Measurements from ENCODE around the gene HOXC5. TPM values are rescaled to one million over a fixed set of nuclear protein-coding genes. Genes with fewer than 3 reads are reported as not detected.

HOXC5 gene
- total RNA-seq, 1 experiment from 2014 or later = not detected

DNA sequence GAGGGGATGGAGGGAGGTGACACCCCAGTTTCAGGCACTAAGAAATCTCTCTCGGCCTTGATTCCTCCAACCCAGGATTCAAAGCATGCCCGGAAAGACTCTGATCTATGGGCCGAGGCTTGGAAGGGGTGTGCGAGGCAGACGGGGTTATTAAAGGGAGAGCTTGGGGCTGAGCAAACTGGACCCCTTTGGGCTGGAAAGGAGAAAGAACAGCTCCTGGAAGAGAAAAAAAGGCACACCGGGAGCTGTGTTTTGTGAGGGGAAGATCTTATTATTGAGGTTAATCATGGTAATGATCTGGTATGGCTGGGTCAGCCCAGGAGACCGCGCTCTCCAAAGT lies 15.1 kb downstream of the HOXC5 start:
- Histone ChIP-seq H3K4me2 (ENCODE audit: insufficient read depth, insufficient read length, low read length) (no peak overlapping the region), H3K23me2 (ENCODE audit: insufficient read length, low read depth, low read length, poor library complexity, severe bottlenecking) (no peaks in the 10 kb centered on the region), H4K5ac (ENCODE audit: insufficient read length, low read depth, low read length) (no peak overlapping the region), H3K23ac (ENCODE audit: insufficient read length, low read depth, low read length) (no peak overlapping the region), H2AFZ (ENCODE audit: low read length) (no peak overlapping the region), H3K79me2 (ENCODE audit: insufficient read depth, low read length) (no peaks in the 10 kb centered on the region), H2BK120ac (ENCODE audit: low read depth, low read length, poor library complexity, severe bottlenecking) (no peak overlapping the region), H3T11ph (ENCODE audit: low read length) (no peak overlapping the region), H4K91ac (ENCODE audit: insufficient read length, low read depth, low read length) (no peak overlapping the region), H3K56ac (ENCODE audit: insufficient read length, low read depth, low read length) (no peak overlapping the region), H4K20me1 (ENCODE audit: control insufficient read depth, insufficient read depth, insufficient read length) (no peaks in the 10 kb centered on the region), H3K4me1 (ENCODE audit: insufficient read depth, low read length) (no peaks in the 10 kb centered on the region), H3K14ac (ENCODE audit: insufficient read depth, low read length) (no peak overlapping the region), H2BK20ac (ENCODE audit: low read depth, low read length, poor library complexity, severe bottlenecking) (no peak overlapping the region), H2AK5ac (ENCODE audit: insufficient read length, low read length) (no peak overlapping the region), H2BK15ac (ENCODE audit: low read depth, low read length) (no peak overlapping the region), H4K8ac (replicated peaks; ENCODE audit: insufficient read length, low read depth, low read length) (no peak overlapping the region), H2BK5ac (ENCODE audit: insufficient read length, low read length) (no peak overlapping the region), H3K9ac (ENCODE audit: extremely low read depth, insufficient read length, low read length) (no peak overlapping the region), H3K27me3 (ENCODE audit: insufficient read depth, low read length) (peaks cover 99% of the 10 kb centered on the region), H2BK12ac (ENCODE audit: insufficient read length, low read depth, low read length) (no peak overlapping the region), H3K4ac (ENCODE audit: low read depth, low read length) (no peak overlapping the region), H3K9me3 (ENCODE audit: control insufficient read depth, low read depth, low read length) (no peaks in the 10 kb centered on the region), H3K79me1 (ENCODE audit: insufficient read depth, low read depth, low read length, poor library complexity, severe bottlenecking) (no peaks in the 10 kb centered on the region), H3K27ac (ENCODE audit: insufficient read length, low read depth, low read length) (no peak overlapping the region), H3K18ac (ENCODE audit: insufficient read length, low read depth, low read length) (no peak overlapping the region)
- H3K4me1 Mint-ChIP-seq = peaks cover 5 to 29% of the 10 kb centered on the region in 2 experiments
- H3K9me3 Mint-ChIP-seq = peaks cover 2 to 13% of the 10 kb centered on the region in 2 experiments; a peak in 3 of 5 replicates
- no peak for TF ChIP-seq CTCF (conservative IDR thresholded peaks at IDR 0.05)
- H3K4me3 Mint-ChIP-seq = no peak overlapping the region
- DNase-seq = no peak
- H3K27me3 Mint-ChIP-seq (ENCODE audit: low read depth) = peaks cover 100% of the 10 kb centered on the region
- WGBS (ENCODE audit: extremely low coverage, insufficient read length, low lambda C conversion rate) = no CpG with 5 or more reads among the region's 8 CpGs
- H3K27ac Mint-ChIP-seq = no peak overlapping the region
- no peaks in the 10 kb centered on the region for H3K36me3 Mint-ChIP-seq (ENCODE audit: insufficient read depth in 1 of 3, low read depth in 3 of 3)
